GM18873 (cell line): ENCODE data around the gene AIG1.
"Not testable (repeated sequence)": the region's sequence is repeated elsewhere in the genome, so short reads cannot be mapped to it uniquely, and the experiment has no call there.

ENCODE experiments used
- ATAC-seq: cut with Tn5 transposase; IDR thresholded peaks from one replicate; pipeline ENCODE4 v1.9.1; 2021; ENCODE audit warnings: mild to moderate bottlenecking, moderate library complexity, moderate number of reproducible peaks; ENCODE audit not compliant: unreplicated experiment, low FRiP score

The AIG1 gene

DNA sequence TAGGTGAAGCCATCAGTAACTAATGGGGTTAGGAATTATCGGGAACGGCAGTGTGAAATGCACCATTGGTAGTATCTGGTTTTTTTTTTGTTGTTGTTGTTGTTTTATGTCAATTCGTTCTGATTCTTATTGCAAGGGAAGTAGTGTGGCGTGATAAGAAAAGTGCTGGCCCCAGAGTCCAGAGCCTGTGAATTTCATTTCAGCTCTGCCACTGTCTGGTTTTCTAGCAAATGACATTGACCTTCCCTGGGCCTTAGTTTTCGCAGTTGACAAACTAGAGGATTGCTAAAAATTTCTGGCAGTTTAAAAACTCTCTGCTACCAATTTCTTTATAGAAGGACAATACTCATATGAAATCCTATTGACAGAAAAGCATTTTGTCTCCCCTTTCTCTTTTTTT is 161.6 kb downstream of the AIG1 start:
- no peak for ATAC-seq

DNA sequence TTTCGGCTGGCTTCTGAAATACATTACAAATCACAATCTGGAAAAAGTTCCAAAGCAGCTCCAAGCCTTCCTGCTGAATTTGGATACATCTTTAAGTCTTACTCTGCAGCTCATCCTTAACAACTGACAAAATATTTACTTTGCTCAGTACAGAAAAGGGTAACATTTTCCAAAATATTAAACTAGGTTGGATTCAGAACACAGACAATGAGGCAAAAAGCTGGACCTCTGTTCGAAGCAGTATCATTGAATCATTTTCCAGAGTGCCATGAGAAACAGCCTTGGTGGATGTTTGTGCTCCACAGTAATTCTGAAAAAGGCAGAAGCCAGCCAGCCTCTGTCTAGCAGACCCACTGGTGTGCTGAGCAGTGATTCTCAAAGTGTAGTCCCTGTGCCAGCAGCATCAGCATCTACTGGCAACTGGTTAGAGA is 162.1 kb downstream of the AIG1 start:
- no peak for ATAC-seq

DNA sequence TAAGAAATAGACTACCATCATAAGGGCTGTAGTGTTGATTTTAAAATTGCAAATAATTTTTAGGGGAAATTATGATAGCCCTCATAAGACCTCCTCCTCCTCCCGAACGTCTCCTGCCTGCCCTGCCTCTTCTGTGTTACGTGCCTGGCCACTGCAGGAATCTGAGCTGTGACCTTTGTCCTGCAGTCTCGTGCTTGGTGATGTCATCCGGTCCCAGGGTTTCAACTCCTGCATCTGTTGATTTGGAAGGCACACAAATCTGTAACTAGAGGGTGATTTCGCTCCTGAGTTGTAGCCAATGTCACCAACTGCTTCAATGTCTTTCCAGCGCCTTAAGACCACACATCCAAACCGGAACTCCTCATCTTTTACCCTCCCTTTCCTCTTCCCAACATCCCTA is 163.2 kb downstream of the AIG1 start:
- no peak for ATAC-seq

DNA sequence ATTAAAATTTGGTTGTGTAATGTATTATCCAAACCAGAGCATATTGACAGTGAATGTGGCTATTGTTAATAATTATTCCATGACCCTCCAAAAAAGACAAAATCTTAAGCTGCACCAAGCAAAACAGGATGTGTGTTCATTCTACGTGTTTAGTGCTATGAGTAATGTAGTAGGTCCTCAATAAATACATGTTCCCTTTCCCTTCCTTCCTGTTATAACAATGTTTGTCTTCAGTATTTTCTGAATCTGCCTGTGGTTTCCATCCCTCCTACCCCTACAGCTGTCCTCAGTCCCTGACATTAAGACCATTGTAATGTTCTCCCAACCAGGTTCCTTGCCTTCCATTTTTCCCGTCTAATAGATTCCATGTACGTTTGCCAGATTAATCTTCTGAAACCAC is 163.8 kb downstream of the AIG1 start:
- ATAC-seq = no peak

DNA sequence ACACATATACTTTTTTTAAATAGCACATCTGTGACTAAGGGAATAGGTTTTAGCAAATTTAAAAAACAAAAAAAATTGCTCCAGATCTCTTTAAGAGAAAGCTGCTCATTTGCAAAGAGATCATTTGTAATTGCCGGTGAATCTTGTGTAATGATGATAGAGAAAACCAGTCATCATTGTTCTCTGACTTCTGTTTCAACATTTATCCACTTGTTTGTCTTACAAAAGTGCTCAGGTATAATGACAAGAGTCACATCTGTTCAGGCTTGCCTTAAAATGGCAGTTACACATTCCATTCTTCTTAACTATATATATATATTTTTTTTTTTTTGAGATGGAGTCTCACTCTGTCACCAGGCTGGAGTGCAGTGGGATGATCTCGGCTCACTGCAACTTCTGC is 165.2 kb downstream of the AIG1 start:
- ATAC-seq = no peak

DNA sequence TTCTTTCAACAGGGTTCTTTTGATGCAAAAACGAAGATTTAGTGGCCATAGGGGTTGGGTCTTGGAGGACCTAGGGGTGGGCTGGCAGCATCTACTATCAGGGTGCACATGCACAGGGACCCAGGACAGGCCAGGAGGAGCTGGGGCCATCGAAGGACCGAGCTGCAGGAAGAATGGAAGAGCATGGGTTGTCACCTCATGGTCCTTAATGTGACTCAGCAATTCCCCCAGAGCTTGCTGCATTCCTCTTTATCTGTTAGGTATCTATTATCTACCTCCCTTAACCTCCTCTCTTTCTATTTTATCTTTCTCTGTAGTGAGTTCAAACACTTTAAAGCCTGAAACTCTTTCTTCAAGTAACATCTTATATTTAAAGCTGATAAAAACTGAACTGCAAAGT is 167.0 kb downstream of the AIG1 start:
- ATAC-seq = no peak

DNA sequence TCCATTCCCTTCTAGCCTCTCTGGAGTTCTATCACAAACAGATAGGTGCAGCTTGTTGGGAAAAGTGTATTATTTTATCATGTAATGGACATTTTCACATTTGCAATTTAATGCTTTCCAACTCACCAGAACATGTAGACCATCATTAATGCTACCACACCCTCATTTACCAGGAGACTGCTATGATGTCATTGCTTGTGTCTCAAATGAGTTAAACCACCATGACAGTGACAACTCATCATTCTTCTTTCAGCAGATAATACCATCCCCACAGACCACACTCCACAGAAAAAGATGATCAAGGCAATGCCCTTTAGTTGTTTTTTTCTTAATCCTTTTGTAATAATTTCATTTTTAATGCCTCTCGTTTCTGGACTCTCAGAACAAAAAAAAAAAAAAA is 168.7 kb downstream of the AIG1 start:
- no peak for ATAC-seq

DNA sequence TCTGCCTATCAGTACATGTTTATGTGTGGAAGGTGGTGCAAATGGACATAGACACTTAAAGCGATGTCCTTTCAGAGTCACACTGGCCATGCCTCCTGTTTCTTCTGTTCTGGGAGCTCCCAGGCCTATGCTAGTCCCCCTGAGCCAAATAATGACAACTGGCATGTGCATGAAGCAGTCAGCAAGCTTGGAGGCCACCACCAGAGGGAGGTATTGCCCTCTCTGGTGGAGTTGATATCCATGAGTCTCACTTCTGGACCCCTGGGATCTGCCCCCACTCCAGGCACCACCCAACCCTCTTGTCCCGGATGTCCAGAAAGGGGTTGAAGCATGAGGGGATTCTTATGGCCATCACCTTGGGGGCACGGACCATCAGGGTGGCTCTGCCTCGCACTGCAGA is 172.2 kb downstream of the AIG1 start:
- no peak for ATAC-seq

DNA sequence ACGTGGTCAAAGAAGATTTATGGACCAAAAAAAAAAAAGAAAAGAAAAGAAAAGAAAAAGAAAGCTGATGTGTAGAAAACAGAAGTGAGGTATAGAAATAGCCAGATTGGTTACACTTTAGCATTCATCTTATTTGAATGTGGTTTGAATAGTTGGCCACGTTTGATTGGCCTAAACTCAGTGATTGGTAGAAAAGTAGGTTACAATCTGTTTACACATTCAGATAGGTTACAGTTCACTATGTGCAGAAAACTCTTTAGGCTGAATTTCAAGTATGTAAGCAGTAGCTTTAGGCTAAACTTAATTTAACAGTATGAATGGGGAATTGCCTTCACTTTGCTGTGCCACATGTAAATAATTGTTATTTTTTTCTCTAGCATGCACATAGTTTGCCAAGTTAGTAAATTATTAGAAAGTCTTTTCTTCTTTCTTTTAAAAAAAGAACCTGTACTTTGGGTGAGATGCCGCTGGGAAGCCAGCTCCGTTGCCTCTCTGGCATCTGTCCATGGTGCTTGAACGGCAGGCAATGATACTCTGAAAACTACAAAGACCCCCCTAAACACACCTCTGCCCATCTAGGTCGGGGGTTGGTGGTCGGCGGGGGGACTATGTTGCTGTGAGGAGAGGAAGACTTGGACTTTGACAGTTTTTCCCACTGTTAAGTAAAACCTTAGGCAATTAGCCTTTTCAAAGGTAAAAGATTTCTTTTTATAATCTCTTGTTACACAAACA is 173.0 kb downstream of the AIG1 start:
- ATAC-seq = no peak

DNA sequence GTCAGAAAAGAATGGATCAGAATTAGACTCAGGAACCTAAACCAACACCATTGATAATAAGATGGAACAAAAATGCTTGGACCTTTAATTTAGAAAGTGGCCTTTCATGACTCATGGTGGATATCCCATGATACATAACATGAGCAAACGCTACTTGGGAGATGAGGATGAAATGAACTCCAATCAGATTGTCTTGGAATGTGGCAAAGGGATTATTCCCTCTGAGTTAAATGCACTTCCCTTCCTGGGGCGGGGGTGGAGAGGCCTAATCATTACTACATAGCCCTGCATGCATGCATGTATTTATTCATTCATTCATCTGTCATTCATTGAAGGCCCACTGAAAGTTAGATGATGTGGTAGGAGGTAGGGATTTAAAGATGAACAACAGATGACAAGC is 174.0 kb downstream of the AIG1 start:
- ATAC-seq = no peak

DNA sequence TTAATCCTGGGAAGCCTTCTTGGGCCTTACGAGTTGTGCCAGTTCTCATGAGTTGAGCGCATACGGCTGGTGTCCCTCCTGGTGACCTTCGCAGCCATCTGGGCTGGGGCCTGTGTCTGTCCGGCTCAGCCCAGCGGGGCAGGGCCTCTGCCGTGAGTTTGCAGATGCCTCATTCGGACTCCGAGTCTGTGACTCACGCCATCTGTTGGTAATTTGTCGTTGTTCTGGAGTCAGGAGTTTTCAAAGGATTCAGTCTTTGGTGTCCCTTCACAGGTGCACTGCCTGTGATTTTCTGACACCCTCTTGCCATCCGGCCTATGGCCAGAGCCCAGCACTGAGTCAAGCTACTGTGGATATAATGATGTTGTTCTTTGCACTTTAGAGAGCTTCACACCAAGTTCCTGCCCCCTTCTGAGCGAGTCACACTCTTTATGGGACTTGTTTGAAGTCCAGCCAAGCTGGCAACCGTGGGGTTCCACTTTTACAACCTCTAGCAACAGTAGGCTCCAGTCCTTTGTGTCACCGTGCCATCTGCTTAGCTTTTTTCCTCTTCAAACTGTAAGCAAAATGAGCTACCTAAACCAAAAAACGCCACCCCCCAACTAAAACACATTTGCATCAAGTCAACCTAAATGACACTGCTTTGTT is 175.6 kb downstream of the AIG1 start:
- ATAC-seq = no peak

DNA sequence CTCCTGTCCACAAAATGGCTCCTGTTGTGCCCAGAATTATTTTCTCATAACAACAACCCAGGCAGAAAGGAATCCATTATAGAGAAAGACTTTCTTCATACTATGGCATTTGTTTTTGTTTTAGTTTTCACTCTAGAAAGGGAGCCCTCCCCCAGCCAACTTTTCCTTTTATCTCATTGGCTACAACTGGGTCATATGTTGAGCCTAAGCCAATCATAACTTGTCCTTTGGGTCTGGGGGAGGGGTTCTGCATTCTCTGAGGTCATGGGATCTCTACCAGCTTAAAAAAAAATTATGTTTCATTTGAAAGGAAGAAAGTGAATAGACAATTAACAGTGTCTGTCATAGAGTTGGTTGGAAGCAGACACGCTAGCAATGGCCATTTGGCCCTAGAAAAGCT is 177.6 kb downstream of the AIG1 start:
- ATAC-seq = no peak

DNA sequence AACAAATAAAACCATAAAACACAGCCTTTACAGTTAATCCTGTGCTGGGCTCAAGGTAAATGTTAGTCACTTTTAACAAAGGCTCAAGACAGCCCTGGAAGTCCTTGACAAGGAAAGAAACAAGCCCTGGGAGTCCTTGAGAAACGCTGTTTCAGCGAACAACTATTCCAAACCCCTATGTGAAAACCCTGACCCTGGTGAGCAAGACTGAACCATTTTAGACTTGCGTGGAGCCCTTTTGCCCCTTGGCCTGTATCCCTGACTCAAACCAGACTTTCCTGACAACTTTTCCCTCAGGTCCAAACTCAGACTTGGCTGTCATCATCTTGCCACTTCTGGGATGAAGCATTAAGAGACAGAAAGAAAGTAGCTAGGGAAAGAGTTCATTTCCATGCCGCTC is 180.4 kb downstream of the AIG1 start:
- ATAC-seq = no peak

DNA sequence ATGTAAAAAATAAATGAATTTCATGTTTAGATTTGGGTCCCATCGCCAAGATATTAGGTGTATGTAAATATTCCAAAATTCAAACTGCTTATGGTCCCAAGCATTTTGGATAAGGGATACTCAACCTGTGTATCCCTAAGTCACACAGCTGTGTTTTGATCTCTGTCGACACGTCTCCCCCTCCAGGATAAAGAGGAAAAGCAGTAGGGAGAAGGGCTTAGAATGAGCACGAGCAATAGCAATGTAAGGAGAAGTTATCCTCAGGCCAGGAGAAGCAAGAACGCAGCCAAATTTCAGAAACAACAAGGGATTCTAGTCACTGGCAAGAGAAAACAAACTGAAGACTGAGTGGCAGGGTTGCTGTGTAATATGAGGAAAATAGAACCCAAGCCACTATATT is 181.2 kb downstream of the AIG1 start:
- ATAC-seq = no peak

DNA sequence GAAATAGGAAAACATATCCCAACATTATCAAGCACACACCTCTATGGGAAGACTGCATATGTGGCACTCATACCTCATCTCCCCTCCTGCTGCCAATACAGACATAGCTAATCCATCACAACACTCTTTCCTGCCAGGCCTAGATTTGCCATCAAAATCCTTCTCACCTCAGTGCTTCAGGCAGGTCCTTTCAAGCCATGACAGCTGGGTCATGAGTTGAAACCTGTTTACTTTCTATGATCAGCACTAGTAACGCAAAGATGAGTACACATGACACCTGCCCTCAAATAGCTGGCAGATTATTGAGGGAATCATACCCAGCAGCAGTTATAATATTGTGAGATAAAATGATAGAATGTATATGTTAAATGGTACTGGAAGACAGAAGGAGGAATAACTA is 183.1 kb downstream of the AIG1 start:
- no peak for ATAC-seq

DNA sequence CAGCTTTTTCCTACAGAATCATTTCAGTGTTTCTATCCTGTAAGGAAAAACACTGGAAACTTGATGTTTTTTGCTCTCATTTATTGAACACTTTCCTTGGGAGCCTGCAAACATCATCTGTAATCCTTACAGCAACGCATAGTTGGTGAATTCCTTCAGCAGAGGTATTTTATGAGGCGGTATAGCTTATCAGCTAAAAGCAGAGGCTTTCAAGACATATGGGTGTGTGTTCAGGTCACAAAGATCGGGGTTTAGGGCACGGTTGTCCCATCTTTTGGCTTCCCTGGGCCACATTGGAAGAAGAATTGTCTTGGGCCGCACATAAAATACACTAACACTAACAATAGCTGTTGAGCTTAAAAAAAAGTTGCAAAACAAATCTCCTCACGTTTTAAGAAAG is 185.0 kb downstream of the AIG1 start:
- no peak for ATAC-seq

DNA sequence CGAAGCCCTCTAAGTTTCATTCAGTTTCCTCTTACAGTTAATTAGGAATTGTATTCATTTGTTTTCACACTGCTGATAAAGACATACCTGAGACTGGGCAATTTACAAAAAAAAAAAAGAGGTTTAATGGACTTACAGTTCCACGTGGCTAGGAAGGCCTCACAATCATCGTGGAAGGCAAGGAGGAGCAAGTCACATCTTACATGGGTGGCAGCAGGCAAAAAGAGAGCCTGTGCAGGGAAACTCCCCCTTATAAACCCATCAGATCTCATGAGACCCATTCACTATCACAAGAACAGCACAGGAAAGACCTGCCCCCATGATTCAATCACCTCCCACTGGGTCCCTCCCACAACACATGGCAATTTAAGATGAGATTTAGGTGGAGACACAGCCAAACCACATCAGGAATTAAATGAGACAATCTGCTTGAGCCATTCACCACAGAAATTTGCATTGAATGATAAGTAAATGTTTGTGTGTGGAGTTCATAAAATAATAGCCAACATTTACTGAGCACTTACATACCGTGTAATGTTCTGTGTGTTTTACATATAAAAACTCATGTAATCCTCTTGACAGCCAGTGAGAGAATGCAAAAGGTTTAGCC is 185.6 kb downstream of the AIG1 start:
- not testable (repeated sequence) for ATAC-seq

DNA sequence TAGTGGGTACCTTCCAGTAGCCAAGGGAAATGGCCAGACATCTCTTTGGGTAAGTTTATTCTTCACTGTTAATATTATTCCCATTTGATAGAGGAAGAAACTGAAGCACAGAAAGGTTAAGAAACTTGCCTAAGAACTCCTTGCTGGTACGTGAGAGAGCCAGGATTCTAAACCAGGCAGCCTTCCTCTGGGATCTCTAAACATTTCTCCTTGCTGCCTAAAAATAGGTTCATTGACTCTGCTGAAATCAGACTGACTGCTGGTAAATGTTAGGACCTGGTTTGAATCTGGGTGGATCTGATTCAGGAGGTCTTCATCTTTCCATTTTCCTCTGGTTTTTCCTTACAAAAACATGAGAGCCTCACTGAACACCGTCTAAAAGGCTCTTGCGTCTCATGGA is 186.9 kb downstream of the AIG1 start:
- ATAC-seq = no peak

DNA sequence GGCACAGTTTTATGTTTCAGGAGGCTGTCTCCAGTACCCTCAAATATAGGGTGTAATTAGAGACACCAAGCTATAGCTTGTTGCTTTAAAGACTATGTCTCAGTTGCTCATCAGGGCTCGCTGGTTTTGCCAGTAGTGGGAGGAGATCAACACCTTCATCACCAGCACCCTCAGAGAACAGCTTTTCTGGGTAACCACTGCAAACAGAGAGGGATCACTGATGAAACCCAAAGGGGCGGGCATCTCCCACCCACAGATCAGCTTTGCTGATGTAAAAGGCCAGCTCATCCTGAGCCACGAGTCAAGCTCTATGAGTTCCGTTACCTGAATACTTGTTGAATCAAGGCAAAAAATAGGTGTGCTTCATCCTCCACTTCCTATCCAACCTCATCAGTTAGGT is 187.7 kb downstream of the AIG1 start:
- no peak for ATAC-seq

DNA sequence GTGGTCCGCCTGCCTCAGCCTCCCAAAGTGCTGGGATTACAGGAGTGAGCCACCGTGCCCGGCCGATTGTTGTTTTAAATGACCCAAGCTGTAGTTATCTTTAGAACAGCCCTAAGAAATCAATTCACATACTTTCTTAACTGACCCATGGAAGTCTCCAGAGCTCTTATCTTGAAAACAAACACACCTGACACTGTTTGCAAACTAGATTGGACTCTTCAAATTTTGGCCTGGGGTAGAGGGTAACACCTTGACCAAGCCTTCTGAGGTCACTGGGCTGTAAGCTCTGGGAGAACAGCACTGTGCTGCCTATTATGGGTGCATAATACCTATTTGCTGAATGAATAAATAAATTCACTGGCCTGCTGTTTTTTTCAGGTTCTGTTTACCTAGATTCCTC is 190.6 kb downstream of the AIG1 start:
- ATAC-seq = no peak

DNA sequence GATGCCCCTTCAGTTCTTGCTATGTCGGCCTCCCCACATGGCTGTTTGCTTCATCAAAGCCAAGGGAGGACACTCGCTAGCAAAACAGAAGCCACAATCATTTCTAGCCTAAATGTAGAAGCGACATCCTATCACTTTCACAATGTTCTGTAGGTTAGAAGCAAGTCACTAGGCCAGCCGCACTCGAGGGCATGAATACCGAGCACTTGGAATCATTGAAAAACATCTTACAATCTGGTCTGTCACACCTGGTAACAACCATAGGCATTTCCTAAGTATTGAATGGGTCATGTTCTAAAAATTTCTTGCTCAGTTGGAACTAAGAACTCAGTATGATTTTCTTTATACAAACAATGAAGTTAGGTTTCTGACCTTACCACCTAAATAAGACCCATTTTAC is 192.3 kb downstream of the AIG1 start:
- ATAC-seq = no peak

DNA sequence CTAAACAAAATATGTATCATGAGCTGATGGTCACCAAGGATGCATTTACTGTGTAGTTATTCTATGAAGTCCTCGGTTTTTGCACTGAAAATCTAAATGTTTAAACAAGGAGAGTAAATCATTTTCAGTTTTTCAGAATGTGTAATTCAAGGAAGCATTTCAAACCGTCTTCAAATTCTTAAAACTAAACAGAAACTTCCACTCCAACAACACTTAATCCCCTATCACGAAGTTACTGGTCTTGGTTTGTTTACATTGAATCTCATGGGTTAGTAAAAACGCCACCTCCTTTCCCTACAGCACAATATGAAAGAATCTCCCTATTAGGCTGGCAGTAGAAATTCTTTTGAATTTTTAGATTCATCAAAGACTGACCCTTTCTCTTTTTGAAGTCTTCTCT is 192.9 kb downstream of the AIG1 start:
- no peak for ATAC-seq
